Activated naive CD4-positive, alpha-beta T cell treated with anti-CD3 and anti-CD28 coated beads for 36 hours (primary cell): ENCODE results near the gene NCBP3. TPM values are rescaled to one million over a fixed set of nuclear protein-coding genes. Genes with fewer than 3 reads are reported as not detected.

Source experiments
- CTCF ChIA-PET: fragments of 350-600 bp; sonication (Branson Sonifier 250); formaldehyde crosslinking; loops from one replicate; lab custom pipeline; 2021; ENCODE audit warnings: antibody characterized with exemption; lab: Charles Lee
- DNase-seq: peaks from one replicate; pipeline ENCODE4 v3.0.0-alpha.2; 2020
- H3K27ac Mint-ChIP-seq: one replicate; pipeline ENCODE4 v1.8.0; 2021; ENCODE audit warnings: mild to moderate bottlenecking, mixed read lengths
- H3K27me3 Mint-ChIP-seq: one replicate; pipeline ENCODE4 v1.8.0; 2021; ENCODE audit warnings: low read depth, mixed read lengths
- H3K36me3 Mint-ChIP-seq: one replicate; pipeline ENCODE4 v1.8.0; 2021; ENCODE audit warnings: low read depth, mixed read lengths
- H3K4me1 Mint-ChIP-seq: one replicate; pipeline ENCODE4 v1.8.0; 2021; ENCODE audit warnings: low read depth, mixed read lengths
- H3K4me3 Mint-ChIP-seq: one replicate; pipeline ENCODE4 v1.8.0; 2021; ENCODE audit warnings: mild to moderate bottlenecking, moderate library complexity, mixed read lengths
- H3K9me3 Mint-ChIP-seq: one replicate; pipeline ENCODE4 v1.8.0; 2021; ENCODE audit warnings: mixed read lengths
- intact Hi-C: fragments of 100-400 bp; cut with micrococcal nuclease; formaldehyde crosslinking; loops from one replicate; pipeline ENCODE4 v1.15.1; 2023
- total RNA-seq, 2 experiments: library from RNA; stranded (reverse); gene quantifications; one replicate each; pipeline ENCODE4 v1.2.3, GENCODE V29; 2021

The NCBP3 gene
- total RNA-seq, 2 experiments from 2014 or later, result 33.9 to 40.4 TPM

- Mint-ChIP-seq H3K4me3 (no peak overlapping the region), H3K27me3 (no peaks in the 10 kb centered on the region), H3K36me3 (peaks cover 34% of the 10 kb centered on the region), H3K27ac (no peak overlapping the region), H3K9me3 (no peaks in the 10 kb centered on the region), H3K4me1 (peaks cover 10% of the 10 kb centered on the region)
- CTCF ChIA-PET, result interaction anchor here (0.6 to 5.8 kb wide), 4 partner anchors 11 to 206 kb away, joined by 3 to 37 read pairs (median 8); no protein-coding TSS in a partner anchor
- no peak for DNase-seq
- intact Hi-C loops, result no loop called here
These were observed 7.8 kb downstream of the NCBP3 start for GRCh38 chr17:3838206-3838605.

- H3K36me3 Mint-ChIP-seq, result peaks cover 35% of the 10 kb centered on the region
- CTCF ChIA-PET, result interaction anchor here (2.9 to 5.8 kb wide), 2 partner anchors 9 to 99 kb away, joined by 12 to 37 read pairs; no protein-coding TSS in a partner anchor
- DNase-seq, result no peak
These were observed 9.5 kb downstream of the NCBP3 start for GRCh38 chr17:3836551-3836950.

DNA sequence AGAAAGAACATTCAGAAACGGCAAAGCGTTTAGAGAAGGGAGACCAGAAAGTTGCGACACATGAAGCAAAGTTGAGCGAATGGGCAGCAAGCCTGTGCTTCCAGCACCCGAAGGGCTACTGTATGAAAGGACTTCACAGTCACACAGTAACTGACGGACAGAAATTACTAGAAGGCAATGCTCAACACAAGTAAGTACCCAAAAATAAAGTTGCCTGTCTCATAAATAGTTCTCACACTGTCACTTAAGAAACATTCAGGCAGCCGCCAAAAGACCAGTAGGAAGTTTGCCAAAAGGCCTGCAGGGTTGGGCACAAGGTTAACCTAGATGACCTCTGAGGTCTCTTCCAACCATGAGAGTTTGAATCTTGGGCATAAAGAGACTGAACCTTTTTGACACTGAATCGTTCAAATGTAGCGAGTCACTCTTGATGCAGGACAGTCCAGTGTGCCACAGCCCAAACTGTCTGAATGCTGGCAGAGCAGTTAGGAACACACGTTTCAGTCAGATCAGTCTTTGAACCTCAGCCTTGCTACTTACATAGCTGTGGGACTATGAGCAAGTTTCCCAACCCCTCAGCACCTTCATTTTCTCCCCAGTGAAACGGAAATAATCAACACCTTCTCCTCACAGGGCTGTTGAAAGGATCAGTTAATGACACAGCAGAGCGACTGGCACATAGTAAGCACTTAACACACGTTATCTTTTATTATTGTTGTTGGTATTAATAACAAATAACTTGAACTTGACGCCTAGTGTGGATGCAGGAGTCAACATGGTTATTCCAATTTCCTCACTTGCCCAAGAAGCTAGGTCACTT lies 10.4 kb downstream of the NCBP3 start:
- Mint-ChIP-seq H3K27me3 (no peaks in the 10 kb centered on the region), H3K36me3 (peaks cover 28% of the 10 kb centered on the region), H3K27ac (no peak overlapping the region), H3K4me1 (peaks cover 8% of the 10 kb centered on the region), H3K4me3 (no peak overlapping the region), H3K9me3 (no peaks in the 10 kb centered on the region)
- DNase-seq, result no peak
- intact Hi-C loops, result no loop called here
- CTCF ChIA-PET, result interaction anchor here (0.8 to 5.8 kb wide), 2 partner anchors 8 to 97 kb away, joined by 3 to 37 read pairs; no protein-coding TSS in a partner anchor

More at GRCh38 chr17:3836551-3836950, 9.5 kb downstream of the NCBP3 start:
- no peaks in the 10 kb centered on the region for H3K9me3 Mint-ChIP-seq
- H3K27ac Mint-ChIP-seq, result no peak overlapping the region
- H3K4me1 Mint-ChIP-seq, result peaks cover 10% of the 10 kb centered on the region
- H3K27me3 Mint-ChIP-seq, result no peaks in the 10 kb centered on the region
- intact Hi-C loops, result no loop called here
- no peak overlapping the region for H3K4me3 Mint-ChIP-seq

DNA sequence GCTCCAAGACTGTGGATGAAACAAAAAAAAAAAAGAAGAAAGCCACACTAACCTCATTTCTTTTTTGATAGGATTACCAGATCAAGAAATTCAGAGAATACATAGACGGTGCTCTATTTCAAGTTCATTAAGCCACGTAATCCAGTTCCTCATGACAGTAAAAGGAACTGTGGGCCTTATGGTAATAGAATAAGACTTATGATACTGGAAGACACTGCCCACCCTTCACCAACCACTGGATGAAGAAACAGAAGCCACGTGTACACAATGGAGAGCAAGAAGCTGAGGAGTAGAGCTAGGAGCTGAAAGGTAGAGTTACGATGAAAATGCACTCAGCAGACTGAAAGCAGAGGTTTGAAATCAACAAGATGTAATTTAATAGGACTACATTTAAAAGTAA lies 11.2 kb downstream of the NCBP3 start:
- Mint-ChIP-seq H3K27me3 (no peaks in the 10 kb centered on the region), H3K9me3 (no peaks in the 10 kb centered on the region), H3K4me3 (no peak overlapping the region), H3K27ac (no peak overlapping the region), H3K36me3 (peaks cover 23% of the 10 kb centered on the region), H3K4me1 (peaks cover 7% of the 10 kb centered on the region)
- intact Hi-C loops, result no loop called here
- no peak for DNase-seq
- CTCF ChIA-PET, result interaction anchor here (0.8 kb wide), 1 partner anchor 12 kb away, joined by 3 read pairs; the partner anchor contains the start of gene NCBP3

DNA sequence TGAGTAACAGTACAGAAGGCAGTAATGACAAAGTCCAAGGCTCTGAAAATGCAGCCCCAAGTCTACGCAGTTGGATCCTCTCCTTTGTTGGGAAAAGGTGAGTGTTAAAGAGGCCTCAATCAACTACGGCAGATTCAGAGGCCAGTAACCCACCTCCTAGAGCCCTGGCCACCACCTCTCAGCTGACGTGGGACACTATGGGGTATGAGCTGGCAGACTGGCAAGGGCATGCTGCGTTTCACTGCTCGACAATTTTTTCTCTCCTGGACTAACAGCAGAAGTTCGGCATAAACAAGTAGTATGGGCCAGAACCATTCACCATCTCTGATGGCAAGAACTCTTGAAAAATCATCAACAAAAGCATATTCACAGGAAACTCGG lies 17.2 kb downstream of the NCBP3 start:
- H3K27ac Mint-ChIP-seq, result no peak overlapping the region
- H3K36me3 Mint-ChIP-seq, result peaks cover 10% of the 10 kb centered on the region
- CTCF ChIA-PET, result interaction anchor here (0.5 to 9.8 kb wide), 8 partner anchors 10 to 193 kb away, joined by 3 to 205 read pairs (median 7); partner anchors contain the start of genes CTNS, HASPIN and SHPK
- intact Hi-C loops, result loop anchor here (5.0 kb wide), 1 partner anchor 782 kb away; no protein-coding TSS in a partner anchor
- no peaks in the 10 kb centered on the region for H3K27me3 Mint-ChIP-seq
- H3K4me1 Mint-ChIP-seq, result peaks cover 2% of the 10 kb centered on the region
- no peak overlapping the region for H3K4me3 Mint-ChIP-seq
- no peak for DNase-seq
- H3K9me3 Mint-ChIP-seq, result no peaks in the 10 kb centered on the region

GRCh38 chr17:3828151-3828851 lies 17.7 kb downstream of the NCBP3 start:
- Mint-ChIP-seq H3K27me3 (no peaks in the 10 kb centered on the region), H3K4me1 (peaks cover 2% of the 10 kb centered on the region), H3K36me3 (peaks cover 8% of the 10 kb centered on the region), H3K4me3 (no peak overlapping the region), H3K9me3 (no peaks in the 10 kb centered on the region), H3K27ac (no peak overlapping the region)
- intact Hi-C loops, result loop anchor here (5.0 kb wide), 1 partner anchor 781 kb away; no protein-coding TSS in a partner anchor
- CTCF ChIA-PET, result interaction anchor here (0.9 to 9.8 kb wide), 14 partner anchors 10 to 192 kb away, joined by 3 to 205 read pairs (median 4); partner anchors contain the start of genes CTNS, HASPIN, ITGAE and NCBP3
- no peak for DNase-seq

- no peaks in the 10 kb centered on the region for H3K9me3 Mint-ChIP-seq
- H3K27me3 Mint-ChIP-seq, result no peaks in the 10 kb centered on the region
- CTCF ChIA-PET, result interaction anchor here (0.5 to 9.8 kb wide), 21 partner anchors 9 to 1311 kb away, joined by 3 to 205 read pairs (median 4); partner anchors contain the start of genes HASPIN, ITGAE and NCBP3
- H3K27ac Mint-ChIP-seq, result no peak overlapping the region
- intact Hi-C loops, result loop anchor here (1.0 to 5.0 kb wide), 3 partner anchors 90 to 780 kb away; no protein-coding TSS in a partner anchor
- DNase-seq, result peak; percentile 89
- H3K36me3 Mint-ChIP-seq, result peaks cover 8% of the 10 kb centered on the region
- peaks cover 2% of the 10 kb centered on the region for H3K4me1 Mint-ChIP-seq
- H3K4me3 Mint-ChIP-seq, result no peak overlapping the region
These were observed 18.8 kb downstream of the NCBP3 start for GRCh38 chr17:3827124-3827773.

DNA sequence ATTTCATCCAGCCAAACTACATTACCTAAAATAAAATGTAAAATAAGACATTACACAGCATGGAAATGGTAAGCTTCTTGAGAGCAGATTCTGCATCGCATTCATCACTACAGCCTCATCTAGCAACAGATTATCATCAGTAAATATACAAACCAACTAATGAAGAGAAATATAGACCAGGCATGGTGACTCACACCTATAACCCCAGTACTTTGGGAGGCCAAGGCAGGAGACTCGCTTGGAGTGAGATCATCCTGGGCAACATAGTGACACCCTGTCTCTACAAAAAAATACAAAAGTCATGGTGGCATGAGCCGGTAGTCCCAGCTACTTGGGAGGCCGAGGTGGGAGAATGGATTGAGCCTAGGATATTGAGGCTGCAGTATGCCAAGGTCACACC lies 19.9 kb downstream of the NCBP3 start:
- no peaks in the 10 kb centered on the region for H3K27me3 Mint-ChIP-seq
- CTCF ChIA-PET, result interaction anchor here (0.7 to 9.8 kb wide), 7 partner anchors 12 to 300 kb away, joined by 3 to 205 read pairs (median 4); partner anchors contain the start of gene NCBP3
- H3K27ac Mint-ChIP-seq, result no peak overlapping the region
- H3K36me3 Mint-ChIP-seq, result peaks cover 14% of the 10 kb centered on the region
- H3K9me3 Mint-ChIP-seq, result no peaks in the 10 kb centered on the region
- no peak for DNase-seq
- H3K4me3 Mint-ChIP-seq, result no peak overlapping the region
- H3K4me1 Mint-ChIP-seq, result peaks cover 2% of the 10 kb centered on the region
- intact Hi-C loops, result loop anchor here (2.0 to 5.0 kb wide), 2 partner anchors 143 to 779 kb away; no protein-coding TSS in a partner anchor

- CTCF ChIA-PET, result interaction anchor here (0.6 to 9.8 kb wide), 2 partner anchors 23 to 84 kb away, joined by 4 to 205 read pairs; no protein-coding TSS in a partner anchor
- peaks cover 28% of the 10 kb centered on the region for H3K36me3 Mint-ChIP-seq
- intact Hi-C loops, result no loop called here
- no peak overlapping the region for H3K4me3 Mint-ChIP-seq
- H3K4me1 Mint-ChIP-seq, result no peaks in the 10 kb centered on the region
- no peak for DNase-seq
- H3K27ac Mint-ChIP-seq, result no peak overlapping the region
- H3K27me3 Mint-ChIP-seq, result no peaks in the 10 kb centered on the region
- no peaks in the 10 kb centered on the region for H3K9me3 Mint-ChIP-seq
These were observed 24.9 kb downstream of the NCBP3 start for GRCh38 chr17:3821101-3821500.

DNA sequence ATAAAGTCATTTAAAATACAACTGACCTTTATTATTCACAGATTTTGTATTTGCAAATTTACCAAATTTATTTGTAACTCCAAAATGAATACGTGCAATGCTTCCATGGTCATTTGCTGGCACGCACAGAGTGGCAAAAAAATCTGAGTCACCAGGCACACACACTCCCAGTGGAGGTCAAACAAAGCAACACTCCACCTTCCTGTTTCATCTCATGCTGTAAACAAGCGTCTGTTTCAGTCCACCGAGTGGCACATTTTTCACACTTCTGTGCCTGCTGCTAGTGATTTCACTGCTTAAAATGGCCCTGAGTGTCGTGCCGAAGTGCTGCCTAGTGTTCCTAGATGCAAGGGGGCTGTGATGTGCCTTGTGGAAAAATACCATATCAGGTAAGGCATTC lies 27.3 kb downstream of the NCBP3 start:
- H3K4me3 Mint-ChIP-seq, result no peak overlapping the region
- CTCF ChIA-PET, result interaction anchor here (1.8 to 2.6 kb wide), 2 partner anchors 9 to 81 kb away, joined by 6 to 26 read pairs; no protein-coding TSS in a partner anchor
- H3K4me1 Mint-ChIP-seq, result no peaks in the 10 kb centered on the region
- no peaks in the 10 kb centered on the region for H3K9me3 Mint-ChIP-seq
- DNase-seq, result no peak
- intact Hi-C loops, result no loop called here
- peaks cover 32% of the 10 kb centered on the region for H3K36me3 Mint-ChIP-seq
- H3K27me3 Mint-ChIP-seq, result no peaks in the 10 kb centered on the region
- H3K27ac Mint-ChIP-seq, result no peak overlapping the region

DNA sequence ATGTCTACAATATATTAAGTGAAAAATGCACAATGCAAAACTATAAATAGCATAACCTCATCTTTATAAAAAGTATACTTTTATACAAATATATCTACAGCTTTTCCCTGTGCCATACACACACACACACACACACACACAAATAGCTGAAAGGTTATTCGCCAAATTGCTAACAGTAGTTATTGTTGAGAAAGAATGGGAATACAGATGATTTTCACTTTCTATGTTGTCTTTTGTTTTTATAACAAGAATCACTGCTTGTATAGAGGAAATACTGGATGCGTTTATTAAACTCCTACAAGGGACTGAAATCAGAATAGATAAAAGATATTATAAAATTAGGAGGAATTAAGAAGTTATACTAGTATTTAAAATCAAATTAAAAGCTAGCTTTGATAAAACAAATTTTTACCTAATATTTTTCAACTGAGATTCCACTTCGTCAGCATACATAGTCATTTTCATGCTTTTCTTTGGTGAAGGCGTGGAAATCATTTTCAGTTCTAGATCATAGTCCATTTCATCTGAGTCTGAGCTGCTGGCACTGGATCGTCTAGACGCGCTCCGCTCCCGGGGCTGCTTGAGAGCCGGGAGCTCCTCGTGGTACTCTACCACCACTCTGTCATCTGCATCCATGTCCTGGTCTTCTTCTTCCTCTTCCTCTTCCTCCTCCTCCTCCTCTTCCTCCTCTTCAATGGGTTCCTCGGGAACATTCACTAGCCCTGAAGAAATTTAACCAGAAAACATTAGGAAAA lies 28.0 kb downstream of the NCBP3 start:
- CTCF ChIA-PET, result interaction anchor here (1.8 to 2.6 kb wide), 2 partner anchors 10 to 80 kb away, joined by 6 to 26 read pairs; no protein-coding TSS in a partner anchor
- no peaks in the 10 kb centered on the region for H3K4me1 Mint-ChIP-seq

More for the DNA sequence above, 28.0 kb downstream of the NCBP3 start:
- no peak overlapping the region for H3K27ac Mint-ChIP-seq
- H3K27me3 Mint-ChIP-seq, result no peaks in the 10 kb centered on the region
- intact Hi-C loops, result no loop called here
- H3K4me3 Mint-ChIP-seq, result no peak overlapping the region
- DNase-seq, result no peak
- H3K36me3 Mint-ChIP-seq, result peaks cover 33% of the 10 kb centered on the region
- H3K9me3 Mint-ChIP-seq, result no peaks in the 10 kb centered on the region
